Measurements from ENCODE around the gene ITSN2.
"Not testable (repeated sequence)": the region's sequence is repeated elsewhere in the genome, so short reads cannot be mapped to it uniquely, and the experiment has no call there.

Gene ITSN2

GRCh38 chr2:24360050-24360962, at the start of gene ITSN2:
TSS of gene ITSN2 (minus strand) at chr2:24360536. CDS start at chr2:24328082, 32,454 bp downstream.
- peak; percentile 34 for DNase-seq

DNA sequence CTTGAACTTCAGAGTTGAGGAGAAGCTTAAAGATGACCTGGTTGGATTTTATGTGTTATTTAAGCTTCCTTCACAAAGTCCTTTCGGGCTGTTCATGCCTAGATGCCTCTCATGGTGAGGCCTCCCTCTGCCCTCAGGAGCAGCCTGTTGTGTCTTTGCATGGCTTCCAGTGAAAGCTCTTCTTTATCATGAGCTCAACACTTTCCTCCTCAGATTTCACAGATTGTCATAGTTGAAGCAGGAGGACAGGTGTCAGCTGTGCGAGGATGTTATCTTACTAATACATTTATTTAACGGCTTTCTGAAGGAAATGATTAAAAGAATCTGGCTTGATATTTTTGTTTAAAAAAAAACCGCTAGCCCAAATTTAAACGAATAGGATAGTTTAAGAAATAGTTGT, 48.8 kb upstream of the ITSN2 start:
- no peak for DNase-seq

GRCh38 chr2:24408704-24409103, 48.4 kb upstream of the ITSN2 start:
- DNase-seq = not testable (repeated sequence)

GRCh38 chr2:24404491-24404921, 44.2 kb upstream of the ITSN2 start:
- DNase-seq = no peak

DNA sequence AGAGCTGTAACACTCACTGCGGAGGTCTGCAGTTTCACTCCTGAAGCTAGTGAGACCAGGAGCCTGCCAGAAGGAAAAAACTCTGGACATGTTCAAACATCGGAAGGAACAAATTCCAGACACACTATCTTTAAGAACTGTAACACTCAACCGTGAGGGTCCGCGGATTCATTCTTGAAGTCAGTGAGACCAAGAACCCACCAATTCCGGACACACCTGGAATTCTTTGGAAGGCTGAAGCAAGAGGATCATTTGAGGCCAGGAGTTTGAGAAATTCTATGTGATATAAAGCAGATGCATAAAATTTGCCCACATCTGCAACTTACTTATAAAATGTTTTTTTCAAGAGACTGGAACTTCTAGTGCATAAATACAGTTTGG, 43.5 kb upstream of the ITSN2 start:
- DNase-seq = no peak

GRCh38 chr2:24403168-24403831, 43.0 kb upstream of the ITSN2 start:
- no peak for DNase-seq

DNA sequence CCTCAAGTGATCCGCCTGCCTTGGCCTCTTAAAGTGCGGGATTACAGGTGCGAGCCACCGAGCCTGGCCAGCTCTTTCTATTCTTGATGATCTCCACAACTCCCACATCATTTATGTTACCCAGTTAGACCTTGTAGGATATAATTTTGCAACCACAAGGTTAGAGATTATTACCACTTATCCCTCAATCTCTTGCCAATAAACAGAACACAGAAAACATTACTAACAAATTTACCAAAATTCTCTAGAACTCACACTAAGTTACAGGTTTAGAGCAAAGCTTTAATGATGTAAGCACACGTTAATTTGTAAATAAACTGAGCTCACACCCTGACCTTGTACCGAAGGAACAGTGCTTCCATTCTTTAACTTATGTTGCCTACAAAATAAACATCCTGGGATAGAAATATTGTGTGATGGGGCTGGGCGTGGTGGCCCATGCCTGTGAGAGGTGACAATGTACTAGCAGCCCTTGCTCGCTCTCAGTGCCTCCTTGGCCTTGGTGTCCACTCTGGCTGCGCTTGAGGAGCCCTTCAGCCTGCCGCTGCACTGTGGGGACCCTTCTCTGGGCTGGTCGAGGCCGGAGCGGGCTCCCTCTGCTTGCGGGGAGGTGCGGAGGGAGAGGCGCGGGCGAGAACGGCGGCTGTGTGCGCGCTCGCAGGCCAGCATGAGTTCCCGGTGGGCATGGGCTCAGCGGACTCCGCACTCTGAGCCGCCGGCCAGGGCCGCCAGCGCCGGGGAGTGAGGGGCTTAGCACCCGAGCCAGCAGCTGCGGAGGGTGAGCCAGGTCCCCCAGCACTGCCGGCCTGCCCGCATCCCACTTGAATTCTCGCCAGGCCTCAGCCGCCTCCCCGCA, 42.1 kb upstream of the ITSN2 start:
- no peak for DNase-seq

GRCh38 chr2:24400207-24400907, 40.0 kb upstream of the ITSN2 start:
- DNase-seq = no peak

DNA sequence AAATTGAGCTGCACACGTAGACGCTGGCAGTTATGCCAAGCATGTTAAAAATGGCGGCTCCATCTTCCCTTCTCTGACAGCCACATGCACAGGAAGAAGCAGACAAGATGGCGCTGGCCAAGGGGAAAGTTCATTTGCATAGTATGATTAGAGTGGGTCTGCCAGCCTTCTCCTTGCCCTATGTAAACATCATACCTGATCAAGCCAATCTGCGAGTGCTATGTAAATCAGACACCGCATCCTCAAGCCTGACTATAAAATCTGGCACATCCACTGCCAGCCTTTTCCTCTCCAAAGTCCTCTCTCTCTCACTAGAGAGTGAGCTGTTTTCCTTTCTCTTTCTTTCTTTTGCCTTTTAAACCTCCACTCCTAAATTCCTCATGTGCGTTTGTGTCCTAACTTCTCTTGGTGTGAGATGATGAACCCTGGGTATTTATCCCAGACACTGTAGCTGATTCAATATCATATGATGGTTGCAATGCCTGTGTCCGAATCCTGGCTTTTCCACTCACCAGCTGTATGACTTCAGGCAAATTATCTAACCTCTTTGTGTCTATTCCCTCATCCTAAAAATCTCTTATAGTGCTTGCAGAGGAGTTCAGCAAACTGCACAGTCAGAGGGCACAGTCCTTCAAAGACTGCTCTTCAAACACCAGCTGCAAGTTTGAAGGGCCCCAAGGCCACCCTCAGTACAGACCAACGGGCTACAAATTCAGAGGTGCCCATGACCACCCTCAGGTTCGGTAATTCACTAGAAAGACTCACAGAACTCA, 39.3 kb upstream of the ITSN2 start:
- peak; percentile 38 for DNase-seq

DNA sequence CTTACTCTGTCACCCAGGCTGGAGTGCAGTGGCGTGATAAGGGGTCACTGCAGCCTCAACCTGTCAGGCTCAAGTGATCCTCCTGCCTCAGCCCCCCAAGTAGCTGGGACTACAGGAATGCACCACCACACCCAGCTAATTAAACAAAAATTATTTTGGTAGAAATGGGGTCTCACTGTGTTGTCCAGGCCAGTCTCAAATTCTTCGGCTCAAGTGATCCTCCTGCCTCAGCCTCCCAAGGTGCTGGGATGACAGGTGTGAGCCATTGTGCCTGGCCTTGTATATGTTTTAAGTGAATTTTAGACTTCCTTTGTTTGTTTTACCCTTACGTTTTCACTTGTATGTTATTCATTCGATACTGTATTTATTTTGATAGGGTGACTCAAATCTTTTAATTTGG, 34.7 kb upstream of the ITSN2 start:
- DNase-seq = no peak

GRCh38 chr2:24392542-24393059, 32.3 kb upstream of the ITSN2 start:
- DNase-seq = no peak

DNA sequence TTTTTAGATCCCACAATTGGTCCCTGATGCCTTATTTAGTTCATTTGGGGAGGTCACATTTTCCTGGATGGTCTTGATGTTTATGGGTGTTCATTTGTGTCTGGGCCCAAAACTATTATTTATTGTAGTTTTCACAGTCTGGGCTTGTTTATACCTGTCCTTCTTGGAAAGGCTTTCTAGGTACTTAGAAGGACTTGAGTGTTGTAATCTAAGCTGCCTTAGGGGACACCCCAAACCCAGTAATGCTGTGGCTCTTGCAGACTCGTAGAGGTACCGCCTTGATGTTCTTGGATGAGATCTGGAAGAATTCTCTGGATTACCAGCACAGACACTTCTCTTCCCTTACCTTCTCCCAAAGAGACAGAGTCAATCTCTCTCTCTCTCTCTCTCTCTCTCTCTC, 25.0 kb upstream of the ITSN2 start:
- no peak for DNase-seq

GRCh38 chr2:24382363-24383073, 22.2 kb upstream of the ITSN2 start:
- peak; percentile 53 for DNase-seq

DNA sequence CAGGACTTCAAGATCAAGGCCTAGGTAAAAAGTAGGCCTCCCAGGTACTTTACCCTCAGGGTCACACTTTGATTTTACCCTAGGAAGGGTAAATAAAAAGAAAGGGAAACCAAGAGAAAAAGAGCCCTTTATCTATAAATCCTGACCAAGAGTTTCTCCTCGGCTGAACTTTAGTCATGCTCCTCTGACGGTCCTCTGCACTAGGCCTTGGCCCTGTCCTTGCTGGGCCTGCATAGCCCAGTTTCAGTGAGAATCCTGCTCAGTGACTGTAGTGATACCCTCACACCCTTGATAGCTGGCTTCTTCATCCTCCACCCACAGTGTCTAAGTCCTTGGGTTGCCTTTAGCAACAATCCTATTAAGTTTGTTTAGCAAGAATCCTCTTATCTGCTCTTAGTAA, 20.5 kb upstream of the ITSN2 start:
- DNase-seq = no peak

- no peak for DNase-seq
These were observed 15.2 kb upstream of the ITSN2 start for GRCh38 chr2:24375349-24376087.

DNA sequence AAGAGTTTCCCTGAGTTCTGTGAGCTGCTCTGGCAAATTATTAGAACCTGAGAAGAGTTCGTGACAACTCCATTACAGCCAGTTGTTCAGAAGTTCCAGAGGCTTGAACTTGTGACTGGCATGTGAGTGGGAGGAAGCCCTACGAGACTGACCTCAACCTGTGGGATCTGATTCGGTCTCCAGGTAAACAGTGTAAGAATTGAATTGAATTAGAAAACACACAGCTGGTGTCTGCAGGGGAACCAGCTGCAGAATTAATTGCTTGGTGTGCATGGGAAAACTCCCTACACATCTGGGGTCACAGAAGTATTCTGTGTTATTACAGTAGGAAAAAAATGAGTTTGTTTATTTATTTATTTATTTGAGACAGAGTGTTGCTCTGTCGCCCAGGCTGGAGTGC, 14.0 kb upstream of the ITSN2 start:
- DNase-seq = no peak

DNA sequence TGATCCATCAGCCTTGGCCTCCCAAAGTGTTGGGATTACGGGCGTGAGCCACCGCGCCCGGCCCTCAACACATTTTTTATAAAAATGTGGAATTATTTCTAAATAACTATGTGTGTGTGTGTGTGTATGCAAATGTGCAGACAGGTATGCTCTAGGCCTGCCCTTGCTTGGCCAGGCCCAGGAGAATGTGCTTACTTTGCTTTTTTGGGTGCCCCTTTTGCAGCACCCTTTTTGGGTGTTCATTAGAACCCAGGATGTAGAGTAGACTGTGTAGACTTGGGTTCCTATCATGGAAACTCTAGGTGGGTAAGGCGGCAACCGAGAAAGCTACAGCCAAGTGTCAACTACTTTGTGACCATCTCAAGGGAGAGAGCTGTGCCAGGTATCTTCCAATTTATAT, 11.7 kb upstream of the ITSN2 start:
- DNase-seq = no peak

GRCh38 chr2:24365826-24366225, 5.5 kb upstream of the ITSN2 start:
- DNase-seq = no peak

DNA sequence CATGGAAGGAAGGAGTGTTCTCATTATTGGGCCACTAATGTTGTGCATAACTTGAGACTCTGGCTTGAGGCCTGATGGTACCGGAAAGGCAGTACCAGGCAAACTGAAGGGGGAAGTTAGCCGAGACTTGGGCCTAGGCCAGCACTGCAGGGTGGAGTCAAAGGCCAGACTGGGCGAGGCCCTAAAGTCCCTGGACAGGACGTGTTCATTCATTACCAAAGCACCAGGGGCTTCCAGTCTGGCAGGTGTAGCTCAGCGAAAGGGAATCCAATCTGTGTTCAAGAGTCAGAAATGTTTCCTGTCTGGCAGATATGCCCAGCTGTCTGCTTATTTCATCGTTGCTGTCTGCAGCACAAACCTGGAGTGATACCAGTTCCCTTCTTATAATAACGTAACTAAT, 4.7 kb upstream of the ITSN2 start:
- DNase-seq = peak; percentile 48

DNA sequence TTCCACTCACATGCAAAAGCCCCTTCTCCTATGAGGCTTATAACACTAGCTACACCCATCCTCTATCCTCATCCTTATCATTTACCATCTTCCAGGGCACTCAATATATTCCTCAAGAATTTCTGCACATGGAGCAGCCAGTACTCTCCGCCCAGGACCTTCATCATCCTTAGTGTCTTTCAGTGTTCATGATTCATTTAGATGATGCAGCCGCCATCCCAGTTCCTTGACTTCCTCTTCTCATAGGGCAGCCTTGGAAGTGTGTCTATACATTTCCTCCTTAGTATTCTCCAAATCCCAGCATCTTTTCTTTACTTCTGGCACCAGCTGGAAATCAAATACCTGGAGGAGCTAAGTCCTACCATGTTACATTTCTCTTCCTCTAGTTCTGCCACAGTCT, 3.0 kb upstream of the ITSN2 start:
- DNase-seq = no peak

Measured in NCI-H1092 (cell line).